IMR-90 (cell line): ENCODE measurements around the gene RNASE7. TPM values are rescaled to one million over a fixed set of nuclear protein-coding genes. Genes with fewer than 3 reads are reported as not detected.

Experiments
- ATAC-seq: fragments of 200-7000 bp; cut with Tn5 transposase; 2 replicates; pipeline ENCODE4 v1.9.1; 2020; ENCODE audit warnings: low read depth, mild to moderate bottlenecking, moderate library complexity
- BruUV-seq: library from RNA; stranded (reverse); fragments of 400-500 nt; replicated peaks from 2 replicates; lab custom pipeline; 2021; lab: Mats Ljungman, UMichigan
- CTCF ChIA-PET: fragments of 300-600 bp; formaldehyde crosslinking; extraction: SDS; loops from one replicate; lab custom pipeline; 2021; ENCODE audit warnings: antibody characterized with exemption; lab: Yijun Ruan, JAX
- POLR2A ChIA-PET: fragments of 300-600 bp; sonication (Branson Sonifier 250); formaldehyde crosslinking; loops from one replicate; lab custom pipeline; 2022; ENCODE audit warnings: antibody characterized with exemption; ENCODE audit not compliant: unreplicated experiment; lab: Charles Lee
- DNase-seq: peaks from one replicate; pipeline ENCODE4 v3.0.0; 2013
- H2AFZ ChIP-seq: replicated peaks from 2 replicates; pipeline ENCODE3; 2013; ENCODE audit warnings: low read length, mild to moderate bottlenecking; ENCODE audit not compliant: poor library complexity
- H2AK5ac ChIP-seq: 2 replicates; pipeline ENCODE4 v1.6.1; 2013; ENCODE audit warnings: low read depth, low read length, inconsistent platforms
- H2AK9ac ChIP-seq: replicated peaks from 2 replicates; pipeline ENCODE3; 2013; ENCODE audit warnings: mild to moderate bottlenecking, low read depth, low read length, moderate library complexity; ENCODE audit not compliant: poor library complexity
- H2BK120ac ChIP-seq: 2 replicates; pipeline ENCODE4 v1.6.1; 2013; ENCODE audit warnings: low read depth, low read length, inconsistent platforms
- H2BK15ac ChIP-seq: 3 replicates; pipeline ENCODE4 v1.6.1; 2013; ENCODE audit warnings: low read depth, low read length, inconsistent platforms
- H2BK20ac ChIP-seq: 2 replicates; pipeline ENCODE4 v1.6.1; 2013; ENCODE audit warnings: low read depth, mild to moderate bottlenecking, inconsistent platforms, low read length, moderate library complexity
- H2BK5ac ChIP-seq: 2 replicates; pipeline ENCODE4 v1.6.1; 2013; ENCODE audit warnings: mild to moderate bottlenecking, low read depth, low read length, inconsistent platforms; ENCODE audit not compliant: poor library complexity, severe bottlenecking
- H3K14ac ChIP-seq: replicated peaks from 2 replicates; pipeline ENCODE4 v1.6.1; 2013; ENCODE audit warnings: low read depth, low read length, inconsistent platforms
- H3K18ac ChIP-seq: 2 replicates; pipeline ENCODE4 v1.6.1; 2013; ENCODE audit warnings: low read depth, low read length, control low read depth
- H3K23ac ChIP-seq: 2 replicates; pipeline ENCODE4 v1.6.1; 2013; ENCODE audit warnings: low read depth, low read length, inconsistent platforms
- H3K27ac ChIP-seq: 2 replicates; pipeline ENCODE4 v1.5.1; 2013; ENCODE audit warnings: mild to moderate bottlenecking, control low read depth, low read length; ENCODE audit not compliant: insufficient read depth
- H3K27me3 ChIP-seq: 2 replicates; pipeline ENCODE4 v1.6.1; 2013; ENCODE audit warnings: low read length; ENCODE audit not compliant: control insufficient read depth, insufficient read depth
- H3K36me3 ChIP-seq: 2 replicates; pipeline ENCODE4 v1.6.1; 2013; ENCODE audit warnings: low read length, mixed read lengths; ENCODE audit not compliant: control insufficient read depth, insufficient read depth
- H3K4ac ChIP-seq: 2 replicates; pipeline ENCODE4 v1.6.1; 2013; ENCODE audit warnings: low read depth, low read length, inconsistent platforms
- H3K4me1 ChIP-seq: 2 replicates; pipeline ENCODE4 v1.6.1; 2013; ENCODE audit warnings: low read length, mixed read lengths; ENCODE audit not compliant: control insufficient read depth, insufficient read depth
- H3K4me2 ChIP-seq: 2 replicates; pipeline ENCODE4 v1.6.1; 2013; ENCODE audit warnings: low read depth, mild to moderate bottlenecking, control low read depth, low read length, moderate library complexity
- H3K4me3 ChIP-seq: 2 replicates; pipeline ENCODE4 v1.5.1; 2013; ENCODE audit warnings: low read depth, mild to moderate bottlenecking, control low read depth, low read length, moderate library complexity; ENCODE audit not compliant: insufficient read depth
- H3K56ac ChIP-seq: 2 replicates; pipeline ENCODE4 v1.6.1; 2013; ENCODE audit warnings: low read length, inconsistent platforms; ENCODE audit not compliant: insufficient read depth; ENCODE audit errors: extremely low read depth
- H3K79me1 ChIP-seq, 2 experiments: 2 replicates each; pipeline ENCODE4 v1.6.1; 2013; ENCODE audit warnings: low read length in 2 of 2, inconsistent platforms in 1 of 2, low read depth in 1 of 2
- H3K9ac ChIP-seq: 2 replicates; pipeline ENCODE4 v1.6.1; 2013; ENCODE audit warnings: low read depth, low read length, control low read depth
- H3K9me1 ChIP-seq: 2 replicates; pipeline ENCODE4 v1.6.1; 2013; ENCODE audit warnings: low read length, inconsistent platforms; ENCODE audit not compliant: insufficient read depth
- H3K9me3 ChIP-seq: 2 replicates; pipeline ENCODE4 v1.6.1; 2013; ENCODE audit warnings: low read length; ENCODE audit not compliant: control insufficient read depth, insufficient read depth
- H4K20me1 ChIP-seq: 2 replicates; pipeline ENCODE4 v1.6.1; 2013; ENCODE audit warnings: low read length, inconsistent platforms; ENCODE audit not compliant: insufficient read depth
- H4K5ac ChIP-seq: 2 replicates; pipeline ENCODE4 v1.6.1; 2013; ENCODE audit warnings: mild to moderate bottlenecking, low read depth, low read length, control low read depth
- H4K8ac ChIP-seq, 2 experiments: 2 replicates each; pipeline ENCODE4 v1.6.1; 2013; ENCODE audit warnings: low read depth in 2 of 2, low read length in 2 of 2, control low read depth in 1 of 2, inconsistent platforms in 1 of 2
- H4K91ac ChIP-seq: 2 replicates; pipeline ENCODE4 v1.6.1; 2013; ENCODE audit warnings: low read depth, low read length, inconsistent platforms; ENCODE audit not compliant: insufficient read depth
- FOS ChIP-seq: fragments of 150-350 bp; IDR thresholded peaks from 2 replicates; pipeline ENCODE4 v1.6.1; 2016; ENCODE audit warnings: low read depth, low read length
- MAFK ChIP-seq: IDR thresholded peaks from 2 replicates; pipeline ENCODE4 v1.6.1; 2012; ENCODE audit warnings: low read depth, low read length, improper control_type of control experiment
- NFE2L2 ChIP-seq: fragments of 150-350 bp; IDR thresholded peaks from 2 replicates; pipeline ENCODE4 v1.6.1; 2016; ENCODE audit warnings: low read depth, mild to moderate bottlenecking, low read length
- POLR2A ChIP-seq: IDR thresholded peaks from 2 replicates; pipeline ENCODE4 v1.6.1; 2012; ENCODE audit warnings: mild to moderate bottlenecking, low read depth, low read length
- RCOR1 ChIP-seq: IDR thresholded peaks from 2 replicates; pipeline ENCODE4 v1.6.1; 2012; ENCODE audit warnings: mild to moderate bottlenecking, low read length, improper control_type of control experiment; ENCODE audit not compliant: insufficient replicate concordance
- WGBS, 2 experiments: methylation state at CpG; one replicate each; pipeline versions ENCODE4 v1.1.5 to v1.1.7; 2013; ENCODE audit warnings: missing lambda C conversion rate in 2 of 2; ENCODE audit not compliant: insufficient read length in 1 of 2; ENCODE audit errors: extremely low coverage in 2 of 2; 5-methylcytosine and 5-hydroxymethylcytosine counted together
- dilution Hi-C: fragments of 300-500 bp; cut with HindIII; formaldehyde crosslinking; loops from one replicate; pipeline ENCODE4 v1.14.3; 2018; ENCODE audit warnings: low sequenced_read_pairs; ENCODE audit not compliant: unreplicated experiment
- in situ Hi-C: fragments of 300-500 bp; cut with MboI; formaldehyde crosslinking; loops from 3 replicates; pipeline ENCODE4 v1.14.3; 2019; ENCODE audit warnings: low sequenced_read_pairs, inconsistent platforms, mixed read lengths
- intact Hi-C: fragments of 100-400 bp; cut with micrococcal nuclease; formaldehyde crosslinking; loops from 2 replicates; pipeline ENCODE4 v1.10.0; 2022
- polyA plus RNA-seq, 3 experiments: library from polyadenylated mRNA; depleted of rRNA; stranded (reverse); fragments of >200 nt; gene quantifications; 2 replicates each; pipeline ENCODE4 v1.2.3, GENCODE V29; 2012; ENCODE audit warnings: low replicate concordance in 1 of 3
- total RNA-seq: library from RNA; depleted of rRNA; stranded (reverse); fragments of >200 nt; gene quantifications from 2 replicates; pipeline ENCODE4 v1.2.3, GENCODE V29; 2012
- TF ChIP-seq, protein P1 (sequence below): fragments of 150-350 bp; IDR thresholded peaks from 2 replicates; pipeline ENCODE4 v1.6.1; 2017; ENCODE audit warnings: mild to moderate bottlenecking, antibody characterized with exemption, low read length, low read depth
- TF ChIP-seq, protein P2 (sequence below): conservative IDR thresholded peaks from 2 replicates; pipeline ENCODE4 v1.5.1; 2012; ENCODE audit warnings: mild to moderate bottlenecking, low read depth, low read length, improper control_type of control experiment

Gene RNASE7
- total and polyA plus RNA-seq, 2 of the 4 experiments (the other 2 are of a cell fraction), result not detected

DNA sequence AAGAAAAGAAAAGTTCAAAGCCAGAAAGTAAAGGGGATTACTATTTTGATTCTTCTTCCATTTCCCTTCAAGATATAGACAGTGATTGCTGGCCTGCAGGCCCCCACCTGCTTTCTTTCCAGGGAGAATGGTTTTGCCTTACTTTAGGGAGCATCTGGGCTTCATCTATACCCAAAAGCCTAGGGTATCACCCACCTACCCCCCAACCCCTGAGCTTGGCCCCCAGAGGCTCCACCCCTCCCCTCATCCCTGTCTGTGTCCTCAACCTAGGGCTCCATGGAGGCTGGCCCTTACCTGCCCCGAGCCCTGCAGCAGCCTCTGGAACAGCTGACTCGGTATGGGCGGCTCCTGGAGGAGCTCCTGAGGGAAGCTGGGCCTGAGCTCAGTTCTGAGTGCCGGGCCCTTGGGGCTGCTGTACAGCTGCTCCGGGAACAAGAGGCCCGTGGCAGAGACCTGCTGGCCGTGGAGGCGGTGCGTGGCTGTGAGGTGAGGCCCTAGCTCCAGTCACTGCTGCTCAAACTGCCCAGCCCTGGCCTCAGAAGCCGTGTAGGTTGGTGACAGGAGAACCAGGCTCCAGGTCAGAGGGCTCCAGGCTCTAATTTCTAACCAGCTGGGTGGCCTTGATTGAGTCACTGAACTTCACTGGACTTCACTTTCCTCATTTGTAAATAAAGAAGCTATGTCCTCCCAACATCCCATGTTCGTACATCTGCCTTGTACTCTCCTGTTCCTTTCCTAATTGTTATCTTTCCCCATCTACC lies 41.6 kb downstream of the RNASE7 start:
- 93% methylated on average over 8 of the region's 11 CpGs; no CpG with 5 or more reads in 1 of the 2 experiments for WGBS, 2 experiments
- no peaks in the 10 kb centered on the region for H3K27me3 ChIP-seq
- no peak overlapping the region for H3K27ac ChIP-seq
- ChIA-PET CTCF (interaction anchor here (0.9 to 1.2 kb wide), 3 partner anchors 12 to 15 kb away, joined by 3 to 7 read pairs (median 4); no protein-coding TSS in a partner anchor), POLR2A (interaction anchor here (0.5 to 1.2 kb wide), 2 partner anchors 10 to 12 kb away, joined by 3 read pairs; no protein-coding TSS in a partner anchor)
- dilution Hi-C loops, result no loop called here
- H4K20me1 ChIP-seq, result peaks cover 6% of the 10 kb centered on the region
- DNase-seq (peak; percentile 23), ATAC-seq (no peak)
- H3K4ac ChIP-seq, result no peak overlapping the region
- no peak overlapping the region for H3K9ac ChIP-seq
- H3K18ac ChIP-seq, result no peak overlapping the region
- H4K5ac ChIP-seq, result no peak overlapping the region
- no peak overlapping the region for H3K4me3 ChIP-seq
- no peak overlapping the region for H3K56ac ChIP-seq
- in situ Hi-C loops, result loop anchor here (25.0 kb wide), 2 partner anchors 621 to 746 kb away; partner anchors contain the start of genes APEX1, CCNB1IP1, OSGEP and PARP2
- H3K23ac ChIP-seq, result no peak overlapping the region
- no peak overlapping the region for H2BK120ac ChIP-seq
- H4K91ac ChIP-seq, result no peak overlapping the region
- no peak for TF ChIP-seq RCOR1
- TF ChIP-seq NFE2L2, result no peak
- no peak for TF ChIP-seq MAFK
- TF ChIP-seq, protein P1, sequence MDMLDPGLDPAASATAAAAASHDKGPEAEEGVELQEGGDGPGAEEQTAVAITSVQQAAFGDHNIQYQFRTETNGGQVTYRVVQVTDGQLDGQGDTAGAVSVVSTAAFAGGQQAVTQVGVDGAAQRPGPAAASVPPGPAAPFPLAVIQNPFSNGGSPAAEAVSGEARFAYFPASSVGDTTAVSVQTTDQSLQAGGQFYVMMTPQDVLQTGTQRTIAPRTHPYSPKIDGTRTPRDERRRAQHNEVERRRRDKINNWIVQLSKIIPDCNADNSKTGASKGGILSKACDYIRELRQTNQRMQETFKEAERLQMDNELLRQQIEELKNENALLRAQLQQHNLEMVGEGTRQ, result no peak
- no peak for TF ChIP-seq FOS
- TF ChIP-seq, protein P2, sequence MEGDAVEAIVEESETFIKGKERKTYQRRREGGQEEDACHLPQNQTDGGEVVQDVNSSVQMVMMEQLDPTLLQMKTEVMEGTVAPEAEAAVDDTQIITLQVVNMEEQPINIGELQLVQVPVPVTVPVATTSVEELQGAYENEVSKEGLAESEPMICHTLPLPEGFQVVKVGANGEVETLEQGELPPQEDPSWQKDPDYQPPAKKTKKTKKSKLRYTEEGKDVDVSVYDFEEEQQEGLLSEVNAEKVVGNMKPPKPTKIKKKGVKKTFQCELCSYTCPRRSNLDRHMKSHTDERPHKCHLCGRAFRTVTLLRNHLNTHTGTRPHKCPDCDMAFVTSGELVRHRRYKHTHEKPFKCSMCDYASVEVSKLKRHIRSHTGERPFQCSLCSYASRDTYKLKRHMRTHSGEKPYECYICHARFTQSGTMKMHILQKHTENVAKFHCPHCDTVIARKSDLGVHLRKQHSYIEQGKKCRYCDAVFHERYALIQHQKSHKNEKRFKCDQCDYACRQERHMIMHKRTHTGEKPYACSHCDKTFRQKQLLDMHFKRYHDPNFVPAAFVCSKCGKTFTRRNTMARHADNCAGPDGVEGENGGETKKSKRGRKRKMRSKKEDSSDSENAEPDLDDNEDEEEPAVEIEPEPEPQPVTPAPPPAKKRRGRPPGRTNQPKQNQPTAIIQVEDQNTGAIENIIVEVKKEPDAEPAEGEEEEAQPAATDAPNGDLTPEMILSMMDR, result no peak
- TF ChIP-seq POLR2A, result no peak
- H3K4me2 ChIP-seq, result no peak overlapping the region
- H3K9me1 ChIP-seq, result peaks cover 7% of the 10 kb centered on the region
- no peak overlapping the region for H2BK20ac ChIP-seq
- no peak overlapping the region for H2AK9ac ChIP-seq
- 0 out of 4 replicates have a peak overlapping the region, but pooled peaks of 1 of the 2 experiments have one; percentile 22 for H4K8ac ChIP-seq
- no TSS peak for BruUV-seq
- H2AK5ac ChIP-seq, result no peak overlapping the region; the same call in 1 of the 2 replicates
- peak overlapping the region; percentile 38 for H2BK5ac ChIP-seq
- intact Hi-C loops, result no loop called here
- H3K14ac ChIP-seq, result no peak overlapping the region
- H3K36me3 ChIP-seq, result peaks cover 67% of the 10 kb centered on the region
- no peak overlapping the region; the same call in 2 of the 3 replicates for H2BK15ac ChIP-seq
- H3K9me3 ChIP-seq, result no peaks in the 10 kb centered on the region
- peaks cover 0 to 14% of the 10 kb centered on the region in 2 experiments; a peak in 2 of 4 replicates for H3K79me1 ChIP-seq
- H2AFZ ChIP-seq, result no peak overlapping the region
- peaks cover 26% of the 10 kb centered on the region for H3K4me1 ChIP-seq
